PC-9 (cell line): ENCODE results near the gene TXNRD1.

Experiments
- CTCF ChIP-seq: fragments of 200-600 bp; sonication (generic); conservative IDR thresholded peaks from 2 replicates; pipeline ENCODE4 v1.6.1; 2017; ENCODE audit warnings: mixed run types, antibody characterized with exemption, mild to moderate bottlenecking, moderate library complexity
- EZH2 ChIP-seq: fragments of 200-600 bp; sonication (generic); IDR thresholded peaks from 2 replicates; pipeline ENCODE4 v1.8.0; 2017; ENCODE audit warnings: antibody characterized with exemption, low read depth

- no peak for TF ChIP-seq CTCF
- no peak for TF ChIP-seq EZH2
Measured at GRCh38 chr12:104207416-104208205, 8.0 kb upstream of the TXNRD1 start.
